Nephron progenitor cell (in vitro differentiated cells): ENCODE results near the gene POLR1C.

Source experiments
- DNase-seq: peaks from one replicate; pipeline ENCODE4 v3.0.0; 2021
- H3K27ac Mint-ChIP-seq: 2 replicates; pipeline ENCODE4 v1.8.0; 2021; ENCODE audit warnings: mild to moderate bottlenecking, moderate library complexity, mixed read lengths
- H3K27me3 Mint-ChIP-seq: 2 replicates; pipeline ENCODE4 v1.8.0; 2021; ENCODE audit warnings: mild to moderate bottlenecking, low read depth, mixed read lengths; ENCODE audit not compliant: poor library complexity
- H3K36me3 Mint-ChIP-seq: 2 replicates; pipeline ENCODE4 v1.8.0; 2021; ENCODE audit warnings: low read depth, mixed read lengths
- H3K4me1 Mint-ChIP-seq: 2 replicates; pipeline ENCODE4 v1.8.0; 2021; ENCODE audit warnings: mixed read lengths
- H3K4me3 Mint-ChIP-seq: 2 replicates; pipeline ENCODE4 v1.8.0; 2021; ENCODE audit warnings: mild to moderate bottlenecking, moderate library complexity, mixed read lengths
- H3K9me3 Mint-ChIP-seq: 2 replicates; pipeline ENCODE4 v1.8.0; 2021; ENCODE audit warnings: mild to moderate bottlenecking, moderate library complexity, mixed read lengths
- TF ChIP-seq, protein P1 (sequence below): fragments of 200-600 bp; sonication (generic); IDR thresholded peaks from 2 replicates; pipeline ENCODE4 v1.5.0; 2021; ENCODE audit warnings: antibody characterized with exemption

Gene POLR1C

GRCh38 chr6:43471399-43471798 is 45.5 kb upstream of the POLR1C start:
- H3K27me3 Mint-ChIP-seq, result peaks cover 13% of the 10 kb centered on the region
- peaks cover 16% of the 10 kb centered on the region for H3K4me1 Mint-ChIP-seq
- no peak overlapping the region for H3K27ac Mint-ChIP-seq
- no peaks in the 10 kb centered on the region for H3K9me3 Mint-ChIP-seq
- no peak overlapping the region for H3K4me3 Mint-ChIP-seq
- no peaks in the 10 kb centered on the region for H3K36me3 Mint-ChIP-seq
- TF ChIP-seq, protein P1, sequence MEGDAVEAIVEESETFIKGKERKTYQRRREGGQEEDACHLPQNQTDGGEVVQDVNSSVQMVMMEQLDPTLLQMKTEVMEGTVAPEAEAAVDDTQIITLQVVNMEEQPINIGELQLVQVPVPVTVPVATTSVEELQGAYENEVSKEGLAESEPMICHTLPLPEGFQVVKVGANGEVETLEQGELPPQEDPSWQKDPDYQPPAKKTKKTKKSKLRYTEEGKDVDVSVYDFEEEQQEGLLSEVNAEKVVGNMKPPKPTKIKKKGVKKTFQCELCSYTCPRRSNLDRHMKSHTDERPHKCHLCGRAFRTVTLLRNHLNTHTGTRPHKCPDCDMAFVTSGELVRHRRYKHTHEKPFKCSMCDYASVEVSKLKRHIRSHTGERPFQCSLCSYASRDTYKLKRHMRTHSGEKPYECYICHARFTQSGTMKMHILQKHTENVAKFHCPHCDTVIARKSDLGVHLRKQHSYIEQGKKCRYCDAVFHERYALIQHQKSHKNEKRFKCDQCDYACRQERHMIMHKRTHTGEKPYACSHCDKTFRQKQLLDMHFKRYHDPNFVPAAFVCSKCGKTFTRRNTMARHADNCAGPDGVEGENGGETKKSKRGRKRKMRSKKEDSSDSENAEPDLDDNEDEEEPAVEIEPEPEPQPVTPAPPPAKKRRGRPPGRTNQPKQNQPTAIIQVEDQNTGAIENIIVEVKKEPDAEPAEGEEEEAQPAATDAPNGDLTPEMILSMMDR, result no peak
- no peak for DNase-seq

DNA sequence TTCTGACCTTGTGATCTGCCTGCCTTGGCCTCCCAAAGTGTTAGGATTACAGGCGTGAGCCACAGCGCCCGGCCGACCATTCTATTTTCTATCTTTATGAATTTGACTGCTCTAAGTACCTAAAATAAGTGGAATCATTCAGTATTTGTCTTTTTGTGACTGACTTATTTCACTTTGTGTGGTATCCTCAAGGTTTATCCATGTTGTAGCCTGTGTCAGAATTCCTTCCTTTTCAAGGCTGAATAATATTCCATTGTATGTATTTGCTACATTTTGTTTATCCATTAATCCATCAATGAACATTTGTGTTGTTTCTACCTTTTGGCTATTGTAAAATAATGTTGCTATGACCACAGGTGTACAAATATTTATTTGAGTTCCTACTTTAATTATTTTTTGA is 44.4 kb upstream of the POLR1C start:
- H3K4me1 Mint-ChIP-seq, result peaks cover 27% of the 10 kb centered on the region
- H3K9me3 Mint-ChIP-seq, result no peaks in the 10 kb centered on the region
- DNase-seq, result no peak
- H3K4me3 Mint-ChIP-seq, result no peak overlapping the region
- TF ChIP-seq, protein P1, result no peak
- no peak overlapping the region for H3K27ac Mint-ChIP-seq
- H3K27me3 Mint-ChIP-seq, result peaks cover 13% of the 10 kb centered on the region
- H3K36me3 Mint-ChIP-seq, result no peaks in the 10 kb centered on the region

GRCh38 chr6:43475516-43475915 is 41.4 kb upstream of the POLR1C start:
- TF ChIP-seq, protein P1, result no peak
- Mint-ChIP-seq H3K4me1 (peaks cover 47% of the 10 kb centered on the region), H3K4me3 (no peak overlapping the region), H3K27ac (no peak overlapping the region), H3K27me3 (peaks cover 13% of the 10 kb centered on the region), H3K9me3 (no peaks in the 10 kb centered on the region), H3K36me3 (no peaks in the 10 kb centered on the region)
- no peak for DNase-seq

DNA sequence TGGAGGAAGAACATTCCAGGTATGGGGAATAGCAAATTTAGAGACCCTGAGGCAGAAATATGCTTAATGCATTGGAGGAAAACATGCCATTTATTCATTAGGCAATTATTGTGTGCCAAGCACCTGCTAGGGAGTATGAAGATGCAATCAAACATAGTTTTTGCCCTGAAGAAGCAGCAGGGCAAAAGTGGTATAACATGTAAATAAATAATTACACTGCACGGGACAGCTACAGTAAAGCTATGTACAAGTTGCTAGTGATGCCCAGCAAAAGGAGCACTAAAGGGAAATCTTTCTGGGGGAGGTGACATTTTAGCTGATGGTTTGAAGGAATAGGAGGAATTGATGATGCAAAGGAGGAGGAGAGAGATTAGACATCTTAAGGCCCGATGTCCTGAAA is 40.1 kb upstream of the POLR1C start:
- Mint-ChIP-seq H3K27me3 (peaks cover 6% of the 10 kb centered on the region), H3K27ac (peak overlapping the region; percentile 81), H3K4me3 (peak overlapping the region; percentile 92), H3K4me1 (peaks cover 57% of the 10 kb centered on the region), H3K36me3 (no peaks in the 10 kb centered on the region), H3K9me3 (no peaks in the 10 kb centered on the region)
- TF ChIP-seq, protein P1, result no peak
- no peak for DNase-seq

GRCh38 chr6:43477235-43478007 is 39.5 kb upstream of the POLR1C start, which contains the start of gene TJAP1:
Gene TJAP1, plus strand, starts transcription at chr6:43477570. Its CDS starts 21,432 bp downstream, at chr6:43499002.
- TF ChIP-seq, protein P1, result no peak
- peak within 1 kb of the TSS; percentile 81 for H3K27ac Mint-ChIP-seq
- H3K36me3 Mint-ChIP-seq, result no peaks in the 10 kb centered on the region
- H3K4me1 Mint-ChIP-seq, result peaks cover 63% of the 10 kb centered on the region
- DNase-seq, result peak; percentile 98
- no peaks in the 10 kb centered on the region for H3K9me3 Mint-ChIP-seq
- peaks cover 9% of the 10 kb centered on the region for H3K27me3 Mint-ChIP-seq
- peak within 1 kb of the TSS; percentile 92 for H3K4me3 Mint-ChIP-seq

- DNase-seq, result no peak
These were observed 38.9 kb upstream of the POLR1C start for GRCh38 chr6:43478008-43478372.

More at GRCh38 chr6:43478008-43478372, 38.9 kb upstream of the POLR1C start:
- Mint-ChIP-seq H3K4me3 (peak overlapping the region; percentile 92), H3K9me3 (no peaks in the 10 kb centered on the region), H3K27ac (peak overlapping the region; percentile 81), H3K4me1 (peaks cover 65% of the 10 kb centered on the region), H3K36me3 (peaks cover under 1% of the 10 kb centered on the region), H3K27me3 (peaks cover 9% of the 10 kb centered on the region)
- TF ChIP-seq, protein P1, result no peak
